ENCODE results near the gene APMAP. TPM values are rescaled to one million over a fixed set of nuclear protein-coding genes. Genes with fewer than 3 reads are reported as not detected.

APMAP gene
- total RNA-seq, 1 donor = 40.7 TPM

DNA sequence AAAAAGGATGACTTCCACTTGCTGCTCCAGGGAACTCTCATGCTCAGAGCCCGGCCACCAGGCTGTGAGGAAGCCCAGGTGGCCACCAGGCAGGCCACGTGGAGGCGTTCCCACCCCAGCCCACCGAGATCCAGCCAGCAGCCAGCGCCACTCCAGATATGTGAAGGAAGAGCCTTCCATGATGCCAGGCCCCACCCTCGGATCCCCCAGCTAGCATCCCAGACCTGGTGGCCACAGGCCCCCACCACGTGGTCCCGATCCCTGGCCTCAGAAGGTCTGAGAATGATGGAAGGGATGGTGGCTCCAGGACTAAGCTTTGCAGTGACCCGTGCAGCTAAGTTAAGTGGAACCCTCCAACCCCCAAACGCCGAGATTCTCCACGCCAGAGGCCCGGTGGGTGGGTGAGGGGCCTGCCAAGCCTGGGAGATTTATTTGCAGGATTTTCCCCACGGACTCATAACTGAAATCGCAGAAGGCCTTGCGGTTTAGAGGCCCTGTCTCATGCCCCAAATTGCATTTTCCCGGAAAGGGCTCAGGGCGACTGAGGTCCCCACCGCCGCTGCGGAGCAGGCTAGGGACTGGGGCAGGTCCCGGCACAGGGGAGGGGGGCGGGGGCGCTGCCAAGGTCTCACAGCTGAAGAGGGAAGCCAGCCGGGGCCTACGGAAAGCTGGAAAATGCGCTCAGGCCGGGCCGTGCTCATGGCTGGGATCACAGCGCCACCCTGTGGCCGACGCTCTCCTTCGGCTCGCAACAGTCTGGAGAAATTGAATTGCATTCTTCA lies 74.6 kb downstream of the APMAP start:
- peak; percentile 74 for DNase-seq (ENCODE audit: low read depth)
- TF ChIP-seq, protein P1, sequence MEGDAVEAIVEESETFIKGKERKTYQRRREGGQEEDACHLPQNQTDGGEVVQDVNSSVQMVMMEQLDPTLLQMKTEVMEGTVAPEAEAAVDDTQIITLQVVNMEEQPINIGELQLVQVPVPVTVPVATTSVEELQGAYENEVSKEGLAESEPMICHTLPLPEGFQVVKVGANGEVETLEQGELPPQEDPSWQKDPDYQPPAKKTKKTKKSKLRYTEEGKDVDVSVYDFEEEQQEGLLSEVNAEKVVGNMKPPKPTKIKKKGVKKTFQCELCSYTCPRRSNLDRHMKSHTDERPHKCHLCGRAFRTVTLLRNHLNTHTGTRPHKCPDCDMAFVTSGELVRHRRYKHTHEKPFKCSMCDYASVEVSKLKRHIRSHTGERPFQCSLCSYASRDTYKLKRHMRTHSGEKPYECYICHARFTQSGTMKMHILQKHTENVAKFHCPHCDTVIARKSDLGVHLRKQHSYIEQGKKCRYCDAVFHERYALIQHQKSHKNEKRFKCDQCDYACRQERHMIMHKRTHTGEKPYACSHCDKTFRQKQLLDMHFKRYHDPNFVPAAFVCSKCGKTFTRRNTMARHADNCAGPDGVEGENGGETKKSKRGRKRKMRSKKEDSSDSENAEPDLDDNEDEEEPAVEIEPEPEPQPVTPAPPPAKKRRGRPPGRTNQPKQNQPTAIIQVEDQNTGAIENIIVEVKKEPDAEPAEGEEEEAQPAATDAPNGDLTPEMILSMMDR (IDR thresholded peaks at IDR 0.05; ENCODE audit: insufficient read depth, low read length) = peak; percentile 91
- no peak overlapping the region for H3K4me3 ChIP-seq (ENCODE audit: low read depth, low read length)

DNA sequence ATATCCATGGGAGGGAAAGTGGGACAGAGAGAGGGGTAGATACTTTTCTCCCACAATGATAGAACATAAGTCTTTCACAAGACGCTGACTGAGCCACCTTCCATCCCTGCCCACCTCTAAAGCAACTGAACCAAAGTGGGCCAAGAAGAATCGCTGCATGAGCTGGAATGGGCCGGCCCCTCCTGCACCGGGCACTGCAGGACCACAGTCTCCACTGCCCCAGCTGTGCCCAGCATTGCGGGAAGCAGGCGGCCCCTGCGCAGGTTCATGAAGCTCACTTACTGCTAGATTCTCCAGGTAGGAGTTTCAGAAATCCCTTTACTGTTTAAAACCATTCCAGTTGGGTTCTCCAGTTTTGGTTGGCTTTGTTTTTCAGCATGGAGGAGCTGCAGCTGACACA lies 75.5 kb downstream of the APMAP start:
- no peak for DNase-seq (ENCODE audit: low read depth)
- H3K4me3 ChIP-seq (ENCODE audit: low read depth, low read length) = no peak overlapping the region
- TF ChIP-seq, protein P1 (IDR thresholded peaks at IDR 0.05; ENCODE audit: insufficient read depth, low read length) = no peak

DNA sequence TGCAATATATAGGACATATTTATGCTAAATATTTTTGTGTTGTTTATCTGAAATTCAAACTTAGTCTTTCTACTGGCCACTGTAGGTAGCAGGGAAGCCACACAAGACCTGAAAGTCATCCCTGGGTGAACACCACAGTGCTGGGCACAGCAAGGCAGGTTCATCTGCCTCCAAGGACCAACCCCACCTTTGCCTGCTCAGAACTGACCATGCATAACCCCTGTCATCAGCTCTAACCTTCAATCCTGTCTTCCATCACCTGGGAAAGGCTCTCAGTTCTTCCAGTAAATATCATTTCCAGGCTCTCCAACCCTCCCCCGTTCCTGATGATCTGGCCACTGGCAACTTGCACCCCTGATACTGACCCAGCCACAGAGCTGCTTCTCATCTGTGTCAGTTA lies 76.1 kb downstream of the APMAP start:
- no peak for DNase-seq (ENCODE audit: low read depth)
- TF ChIP-seq, protein P1 (IDR thresholded peaks at IDR 0.05; ENCODE audit: insufficient read depth, low read length) = no peak

DNA sequence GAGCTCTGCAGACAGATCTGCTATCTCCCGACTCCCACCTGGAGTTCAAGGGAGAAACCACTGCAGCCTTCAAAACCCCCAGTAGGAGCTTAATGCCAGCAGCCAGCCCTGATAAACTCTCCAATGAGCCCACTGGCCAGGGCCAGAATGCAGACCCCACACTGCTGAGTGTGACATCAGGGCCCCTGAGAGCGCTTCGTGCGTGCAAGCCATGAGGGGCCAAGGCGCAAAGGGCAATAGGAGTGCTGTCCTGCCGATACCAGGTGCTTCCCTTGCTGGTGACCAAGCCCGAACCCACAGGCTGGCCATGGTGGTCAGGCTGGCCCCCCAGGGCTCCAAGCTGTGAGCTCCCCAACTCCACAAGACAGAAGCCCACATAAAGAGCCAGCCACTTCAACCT lies 76.7 kb downstream of the APMAP start:
- TF ChIP-seq, protein P1 (IDR thresholded peaks at IDR 0.05; ENCODE audit: insufficient read depth, low read length) = no peak
- H3K4me3 ChIP-seq (ENCODE audit: low read depth, low read length) = no peak overlapping the region
- DNase-seq (ENCODE audit: low read depth) = no peak

More for the DNA sequence above, 76.1 kb downstream of the APMAP start:
- no peak overlapping the region for H3K4me3 ChIP-seq (ENCODE audit: low read depth, low read length)

DNA sequence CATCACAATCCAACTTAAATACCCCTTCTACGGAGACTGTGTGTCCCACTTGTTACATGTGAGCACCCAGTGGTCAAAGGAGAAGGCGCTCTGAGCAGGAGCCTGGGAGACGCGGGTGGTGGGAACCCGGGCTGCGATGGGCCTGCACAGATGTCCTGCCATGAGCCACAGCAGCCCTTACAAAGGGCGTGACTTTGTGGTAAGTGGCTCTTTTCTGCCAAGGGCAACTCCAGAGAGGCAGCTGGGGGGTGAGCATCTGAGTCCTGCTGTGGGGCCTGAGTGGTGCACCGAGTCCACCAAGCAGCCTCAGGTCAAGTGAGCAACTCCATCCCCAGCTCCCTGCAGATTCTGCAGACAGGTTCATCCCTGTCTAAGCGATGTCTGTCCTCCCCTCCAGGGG lies 77.1 kb downstream of the APMAP start:
- no peak overlapping the region for H3K4me3 ChIP-seq (ENCODE audit: low read depth, low read length)
- DNase-seq (ENCODE audit: low read depth) = no peak
- TF ChIP-seq, protein P1 (IDR thresholded peaks at IDR 0.05; ENCODE audit: insufficient read depth, low read length) = no peak

DNA sequence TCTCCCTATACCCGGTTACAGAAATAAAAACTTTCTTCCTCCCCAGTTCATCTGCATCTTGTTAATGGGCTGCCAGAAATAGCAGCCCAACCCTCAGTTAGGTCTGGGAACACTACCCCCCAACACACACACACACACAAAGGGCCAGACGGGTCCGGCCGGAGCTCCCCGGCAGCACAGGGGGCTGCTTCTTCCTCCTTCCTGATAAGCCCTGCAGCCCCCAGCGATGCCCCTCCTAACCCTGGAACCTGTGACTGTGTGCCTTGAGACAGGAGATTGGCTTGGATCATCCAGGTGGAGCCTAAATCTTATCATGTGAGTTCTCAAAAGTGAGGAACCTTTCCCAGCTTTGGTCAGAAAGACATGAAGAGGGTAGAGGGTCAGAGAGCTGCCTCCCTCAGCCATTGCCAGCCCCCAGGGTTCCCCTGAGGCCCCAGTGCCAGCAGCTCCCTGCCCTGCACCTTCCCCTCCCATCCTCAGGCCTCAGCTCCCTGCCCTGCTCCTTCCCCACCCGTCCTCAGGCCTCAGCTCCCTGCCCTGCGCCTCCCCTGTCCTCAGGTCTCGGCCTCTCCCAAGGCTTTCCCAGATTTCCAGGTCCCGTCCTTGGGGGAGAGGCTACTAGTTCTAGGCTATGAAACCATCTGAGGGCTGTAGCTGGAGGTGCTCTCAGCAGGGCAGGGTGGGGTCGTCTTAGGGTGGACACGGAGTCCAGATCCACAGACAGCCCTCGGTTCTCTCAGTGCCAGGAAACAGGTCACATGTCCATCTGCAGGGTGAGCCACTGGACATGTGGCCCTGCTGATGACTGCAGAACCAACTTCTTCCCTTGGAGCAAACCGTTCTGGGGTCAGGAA lies 77.9 kb downstream of the APMAP start:
- DNase-seq (ENCODE audit: low read depth) = no peak
- TF ChIP-seq, protein P1 (IDR thresholded peaks at IDR 0.05; ENCODE audit: insufficient read depth, low read length) = no peak
- no peak overlapping the region for H3K4me3 ChIP-seq (ENCODE audit: low read depth, low read length)

Measured in fibroblast of the aortic adventitia (primary cell).